ENCODE measurements around the gene HRAS. TPM values are rescaled to one million over a fixed set of nuclear protein-coding genes. Genes with fewer than 3 reads are reported as not detected.

The HRAS gene
- total RNA-seq, 2 experiments from 2014 or later: 45.1 to 52.5 TPM

- Mint-ChIP-seq H3K4me3 (no peak overlapping the region), H3K9me3 (no peaks in the 10 kb centered on the region), H3K36me3 (ENCODE audit: low read depth) (no peaks in the 10 kb centered on the region), H3K4me1 (no peaks in the 10 kb centered on the region), H3K27me3 (no peaks in the 10 kb centered on the region), H3K27ac (no peak overlapping the region)
- ChIA-PET CTCF (no interaction called here), POLR2A (no interaction called here)
- no peak for DNase-seq
Measured at GRCh38 chr11:544817-545166, 9.4 kb upstream of the HRAS start.

GRCh38 chr11:541433-541885, 6.1 kb upstream of the HRAS start:
- H3K27ac Mint-ChIP-seq: no peak overlapping the region
- CTCF ChIA-PET: no interaction called here
- H3K4me1 Mint-ChIP-seq: peaks cover 17% of the 10 kb centered on the region
- H3K4me3 Mint-ChIP-seq: no peak overlapping the region
- H3K9me3 Mint-ChIP-seq: no peaks in the 10 kb centered on the region
- H3K27me3 Mint-ChIP-seq: no peaks in the 10 kb centered on the region
- no peaks in the 10 kb centered on the region for H3K36me3 Mint-ChIP-seq (ENCODE audit: low read depth)
- no peak for DNase-seq
- POLR2A ChIA-PET: no interaction called here

- Mint-ChIP-seq H3K27me3 (no peaks in the 10 kb centered on the region), H3K9me3 (no peaks in the 10 kb centered on the region), H3K4me1 (peaks cover 21% of the 10 kb centered on the region), H3K4me3 (no peak overlapping the region), H3K36me3 (ENCODE audit: low read depth) (no peaks in the 10 kb centered on the region), H3K27ac (no peak overlapping the region)
- ChIA-PET POLR2A (no interaction called here), CTCF (no interaction called here)
- DNase-seq: no peak
Measured at GRCh38 chr11:540583-541432, 5.4 kb upstream of the HRAS start.

- Mint-ChIP-seq H3K36me3 (ENCODE audit: low read depth) (no peaks in the 10 kb centered on the region), H3K4me3 (no peak overlapping the region), H3K27ac (no peak overlapping the region), H3K27me3 (no peaks in the 10 kb centered on the region), H3K9me3 (no peaks in the 10 kb centered on the region), H3K4me1 (peaks cover 21% of the 10 kb centered on the region)
- no peak for DNase-seq
- ChIA-PET CTCF (no interaction called here), POLR2A (no interaction called here)
Measured at GRCh38 chr11:539971-540481, 4.7 kb upstream of the HRAS start.

GRCh38 chr11:538431-539051, 3.2 kb upstream of the HRAS start:
- CTCF ChIA-PET: no interaction called here

GRCh38 chr11:537622-538430, 2.5 kb upstream of the HRAS start:
- no peak for DNase-seq

More at GRCh38 chr11:538431-539051, 3.2 kb upstream of the HRAS start:
- Mint-ChIP-seq H3K27ac (no peak overlapping the region), H3K36me3 (ENCODE audit: low read depth) (peaks cover 2% of the 10 kb centered on the region), H3K27me3 (no peaks in the 10 kb centered on the region), H3K4me3 (no peak overlapping the region), H3K9me3 (no peaks in the 10 kb centered on the region), H3K4me1 (peaks cover 26% of the 10 kb centered on the region)
- POLR2A ChIA-PET: interaction anchor here (0.7 kb wide), 1 partner anchor 33 kb away, joined by 3 read pairs; no protein-coding TSS in a partner anchor
- DNase-seq: no peak

GRCh38 chr11:536841-537621, 1.7 kb upstream of the HRAS start, which contains the start of gene LRRC56:
TSS of gene LRRC56 (plus strand) at chr11:537527. CDS start at chr11:540685, 3,158 bp downstream.
- CTCF ChIA-PET: interaction anchor here (0.7 to 1.4 kb wide), 4 partner anchors 18 to 212 kb away, joined by 3 to 4 read pairs (median 4); partner anchors contain the start of gene LMNTD2
- peaks cover 26% of the 10 kb centered on the region for H3K4me1 Mint-ChIP-seq
- DNase-seq: peak; percentile 89
- no peaks in the 10 kb centered on the region for H3K27me3 Mint-ChIP-seq
- H3K27ac Mint-ChIP-seq: peak within 1 kb of the TSS; percentile 90
- H3K9me3 Mint-ChIP-seq: no peaks in the 10 kb centered on the region
- H3K36me3 Mint-ChIP-seq (ENCODE audit: low read depth): peaks cover 6% of the 10 kb centered on the region
- POLR2A ChIA-PET: interaction anchor here (1.1 to 2.3 kb wide), 11 partner anchors 20 to 330 kb away, joined by 3 to 10 read pairs (median 6); partner anchors contain the start of genes BET1L, LMNTD2, PHRF1 and RIC8A
- peak within 1 kb of the TSS; percentile 84 for H3K4me3 Mint-ChIP-seq

More at GRCh38 chr11:537622-538430, 2.5 kb upstream of the HRAS start:
- Mint-ChIP-seq H3K4me1 (peaks cover 26% of the 10 kb centered on the region), H3K27ac (no peak overlapping the region), H3K27me3 (no peaks in the 10 kb centered on the region), H3K9me3 (no peaks in the 10 kb centered on the region), H3K36me3 (ENCODE audit: low read depth) (peaks cover 2% of the 10 kb centered on the region), H3K4me3 (peak overlapping the region; percentile 56)
- ChIA-PET CTCF (no interaction called here), POLR2A (interaction anchor here (0.7 to 2.1 kb wide), 3 partner anchors 24 to 32 kb away, joined by 3 to 10 read pairs (median 5); no protein-coding TSS in a partner anchor)

GRCh38 chr11:535210-535518, 212 bp downstream of the HRAS start:
- no peak for DNase-seq
- Mint-ChIP-seq H3K27me3 (no peaks in the 10 kb centered on the region), H3K36me3 (ENCODE audit: low read depth) (peaks cover 12% of the 10 kb centered on the region), H3K4me3 (no peak overlapping the region), H3K9me3 (no peaks in the 10 kb centered on the region), H3K27ac (no peak overlapping the region), H3K4me1 (peaks cover 28% of the 10 kb centered on the region)
- POLR2A ChIA-PET: interaction anchor here (0.9 to 2.3 kb wide), 16 partner anchors 12 to 328 kb away, joined by 3 to 9 read pairs (median 6); partner anchors contain the start of genes BET1L, DEAF1, LMNTD2 and NLRP6
- CTCF ChIA-PET: interaction anchor here (2.7 kb wide), 1 partner anchor 17 kb away, joined by 11 read pairs; no protein-coding TSS in a partner anchor

GRCh38 chr11:534396-535209, 773 bp downstream of the HRAS start:
- H3K27me3 Mint-ChIP-seq: no peaks in the 10 kb centered on the region
- peaks cover 13% of the 10 kb centered on the region for H3K36me3 Mint-ChIP-seq (ENCODE audit: low read depth)
- peak; percentile 53 for DNase-seq
- H3K4me3 Mint-ChIP-seq: peak overlapping the region; percentile 72
- POLR2A ChIA-PET: interaction anchor here (0.9 to 2.0 kb wide), 6 partner anchors 85 to 256 kb away, joined by 3 to 6 read pairs (median 4); partner anchors contain the start of genes NLRP6, TALDO1 and TMEM80
- H3K4me1 Mint-ChIP-seq: peaks cover 28% of the 10 kb centered on the region
- CTCF ChIA-PET: interaction anchor here (1.0 to 2.7 kb wide), 2 partner anchors 13 to 16 kb away, joined by 3 to 11 read pairs; no protein-coding TSS in a partner anchor
- H3K27ac Mint-ChIP-seq: peak overlapping the region; percentile 71
- no peaks in the 10 kb centered on the region for H3K9me3 Mint-ChIP-seq

- peak overlapping the region; percentile 47 for H3K27ac Mint-ChIP-seq
- H3K36me3 Mint-ChIP-seq (ENCODE audit: low read depth): peaks cover 13% of the 10 kb centered on the region
- ChIA-PET POLR2A (interaction anchor here (1.2 to 1.4 kb wide), 4 partner anchors 15 to 162 kb away, joined by 3 to 6 read pairs (median 4); partner anchors contain the start of gene TMEM80), CTCF (interaction anchor here (1.0 to 2.7 kb wide), 2 partner anchors 12 to 15 kb away, joined by 3 to 11 read pairs; no protein-coding TSS in a partner anchor)
- H3K9me3 Mint-ChIP-seq: no peaks in the 10 kb centered on the region
- no peak for DNase-seq
- H3K4me1 Mint-ChIP-seq: peaks cover 27% of the 10 kb centered on the region
- no peak overlapping the region for H3K4me3 Mint-ChIP-seq
- H3K27me3 Mint-ChIP-seq: no peaks in the 10 kb centered on the region
Measured at GRCh38 chr11:533586-534395, 1.6 kb downstream of the HRAS start.
